Osteoblast (primary cell): Measurements from ENCODE around the gene ZNF554. TPM values are rescaled to one million over a fixed set of nuclear protein-coding genes. Genes with fewer than 3 reads are reported as not detected.
A peak's percentile ranks its signal among the peaks of the same experiment; 100 is the strongest.

Experiments used
- DNase-seq: peaks from one replicate; pipeline ENCODE4 v3.0.0; 2011; ENCODE audit warnings: low spot score, mixed read lengths; ENCODE audit not compliant: insufficient read length; ENCODE audit errors: missing footprints
- H2AFZ ChIP-seq: 2 replicates; pipeline ENCODE4 v1.6.0; 2011; ENCODE audit warnings: mild to moderate bottlenecking, low read length
- H3K27ac ChIP-seq: 2 replicates; pipeline ENCODE4 v1.5.1; 2011; ENCODE audit warnings: mild to moderate bottlenecking, low read depth, low read length, moderate library complexity
- H3K27me3 ChIP-seq: 2 replicates; pipeline ENCODE4 v1.6.0; 2012; ENCODE audit warnings: mild to moderate bottlenecking, control low read depth, inconsistent platforms, low read length, moderate library complexity; ENCODE audit not compliant: insufficient read depth
- H3K36me3 ChIP-seq: 2 replicates; pipeline ENCODE4 v1.5.1; 2011; ENCODE audit warnings: mild to moderate bottlenecking, low read length, control low read depth, moderate library complexity; ENCODE audit not compliant: insufficient read depth
- H3K4me1 ChIP-seq: 2 replicates; pipeline ENCODE4 v1.5.1; 2011; ENCODE audit warnings: mild to moderate bottlenecking, low read length, control low read depth, moderate library complexity; ENCODE audit not compliant: insufficient read depth
- H3K4me2 ChIP-seq: 2 replicates; pipeline ENCODE4 v1.6.0; 2011; ENCODE audit warnings: mild to moderate bottlenecking, low read length; ENCODE audit not compliant: insufficient read depth
- H3K4me3 ChIP-seq: fragments of 200-600 bp; sonication (generic); 3 replicates; pipeline ENCODE4 v1.5.1; 2012; ENCODE audit warnings: mild to moderate bottlenecking, low read length, inconsistent platforms; ENCODE audit not compliant: insufficient read depth
- H3K79me2 ChIP-seq: 2 replicates; pipeline ENCODE4 v1.6.0; 2012; ENCODE audit warnings: mild to moderate bottlenecking, low read length, control low read depth, inconsistent platforms; ENCODE audit not compliant: insufficient read depth
- H3K9me3 ChIP-seq: 2 replicates; pipeline ENCODE4 v1.5.1; 2011; ENCODE audit warnings: low read depth, low read length, control low read depth
- H4K20me1 ChIP-seq: 2 replicates; pipeline ENCODE4 v1.6.0; 2012; ENCODE audit warnings: mild to moderate bottlenecking, low read length, control low read depth; ENCODE audit not compliant: insufficient read depth
- CTCF ChIP-seq: IDR thresholded peaks from 2 replicates; pipeline ENCODE4 v1.5.1; 2011; ENCODE audit warnings: mild to moderate bottlenecking, low read depth, low read length, moderate library complexity; ENCODE audit errors: extremely low read depth
- total RNA-seq: library from RNA; depleted of rRNA; stranded (reverse); fragments of >200 nt; gene quantifications from 2 replicates; pipeline ENCODE4 v1.2.3, GENCODE V29; 2012

Gene ZNF554
- total RNA-seq, 1 donor: 5.8 TPM

- peak within 1 kb of the TSS; percentile 100 for H3K4me3 ChIP-seq
- TF ChIP-seq CTCF: peak; percentile 39
- peak within 1 kb of the TSS; percentile 79 for H3K4me2 ChIP-seq
- H3K79me2 ChIP-seq: peaks cover 77% of the 10 kb centered on the region
- H4K20me1 ChIP-seq: peaks cover 29% of the 10 kb centered on the region
- peak within 1 kb of the TSS; percentile 93 for H3K27ac ChIP-seq
- H3K4me1 ChIP-seq: peaks cover 32% of the 10 kb centered on the region
- no peaks in the 10 kb centered on the region for H3K9me3 ChIP-seq
- H2AFZ ChIP-seq: peak within 1 kb of the TSS; percentile 90
- no peaks in the 10 kb centered on the region for H3K27me3 ChIP-seq
- H3K36me3 ChIP-seq: peaks cover 6% of the 10 kb centered on the region
- peak; percentile 100 for DNase-seq
Measured at GRCh38 chr19:2782936-2783780, 36.5 kb upstream of the ZNF554 start, which contains the start of gene SGTA. SGTA (minus strand) TSS chr19:2783273; CDS start chr19:2769068, 14,205 bp downstream.

GRCh38 chr19:2783781-2784145 lies 35.9 kb upstream of the ZNF554 start:
- Histone ChIP-seq H3K4me2 (peak overlapping the region; percentile 74), H3K36me3 (peaks cover 6% of the 10 kb centered on the region), H3K79me2 (peaks cover 76% of the 10 kb centered on the region), H4K20me1 (peaks cover 28% of the 10 kb centered on the region), H3K27ac (peak overlapping the region; percentile 68), H3K4me1 (peaks cover 32% of the 10 kb centered on the region), H2AFZ (peak overlapping the region; percentile 58), H3K27me3 (no peaks in the 10 kb centered on the region), H3K4me3 (peak overlapping the region; percentile 100), H3K9me3 (no peaks in the 10 kb centered on the region)
- DNase-seq: no peak
- no peak for TF ChIP-seq CTCF

- Histone ChIP-seq H3K27me3 (no peaks in the 10 kb centered on the region), H3K27ac (peak within 1 kb of the TSS; percentile 78), H3K9me3 (no peaks in the 10 kb centered on the region), H4K20me1 (peaks cover 20% of the 10 kb centered on the region), H3K79me2 (peaks cover 72% of the 10 kb centered on the region), H2AFZ (peak within 1 kb of the TSS; percentile 98), H3K36me3 (peaks cover 6% of the 10 kb centered on the region), H3K4me3 (peak within 1 kb of the TSS; percentile 93), H3K4me2 (peak within 1 kb of the TSS; percentile 98), H3K4me1 (peaks cover 26% of the 10 kb centered on the region)
- peak; percentile 100 for DNase-seq
- TF ChIP-seq CTCF: no peak
Measured at GRCh38 chr19:2785244-2785997, 34.2 kb upstream of the ZNF554 start, which contains the start of gene THOP1. THOP1 (plus strand) TSS chr19:2785503; CDS start chr19:2785663, 160 bp downstream.

- H2AFZ ChIP-seq: no peak overlapping the region
- DNase-seq: no peak
- H3K4me2 ChIP-seq: no peak overlapping the region
- H3K27ac ChIP-seq: no peak overlapping the region
- peaks cover 4% of the 10 kb centered on the region for H4K20me1 ChIP-seq
- no peaks in the 10 kb centered on the region for H3K9me3 ChIP-seq
- no peaks in the 10 kb centered on the region for H3K27me3 ChIP-seq
- peaks cover 55% of the 10 kb centered on the region for H3K79me2 ChIP-seq
- peaks cover 6% of the 10 kb centered on the region for H3K36me3 ChIP-seq
- no peak for TF ChIP-seq CTCF
- H3K4me1 ChIP-seq: peaks cover 22% of the 10 kb centered on the region
- H3K4me3 ChIP-seq: no peak overlapping the region
Measured at GRCh38 chr19:2787115-2787514, 32.6 kb upstream of the ZNF554 start.
